ENCODE data around the gene USP33. TPM values are rescaled to one million over a fixed set of nuclear protein-coding genes. Genes with fewer than 3 reads are reported as not detected.

The USP33 gene
- total RNA-seq, 1 donor from 2014 or later, result 84.0 TPM

GRCh38 chr1:77688939-77689338 lies 70.7 kb downstream of the USP33 start:
- Mint-ChIP-seq H3K9me3 (ENCODE audit: unreplicated experiment) (peaks cover 4% of the 10 kb centered on the region), H3K4me1 (ENCODE audit: low read depth, unreplicated experiment) (peaks cover 6% of the 10 kb centered on the region), H3K27ac (ENCODE audit: unreplicated experiment) (no peak overlapping the region), H3K27me3 (ENCODE audit: unreplicated experiment) (peaks cover 2% of the 10 kb centered on the region), H3K36me3 (ENCODE audit: unreplicated experiment) (no peaks in the 10 kb centered on the region), H3K4me3 (ENCODE audit: unreplicated experiment) (no peak overlapping the region)
- no peak for DNase-seq
- TF ChIP-seq CTCF (IDR thresholded peaks at IDR 0.05; ENCODE audit: partially characterized antibody, unreplicated experiment), result no peak

GRCh38 chr1:77687519-77687906 lies 72.1 kb downstream of the USP33 start:
- Mint-ChIP-seq H3K4me1 (ENCODE audit: low read depth, unreplicated experiment) (peaks cover 7% of the 10 kb centered on the region), H3K27me3 (ENCODE audit: unreplicated experiment) (peaks cover 9% of the 10 kb centered on the region), H3K27ac (ENCODE audit: unreplicated experiment) (no peak overlapping the region), H3K4me3 (ENCODE audit: unreplicated experiment) (no peak overlapping the region), H3K36me3 (ENCODE audit: unreplicated experiment) (no peaks in the 10 kb centered on the region), H3K9me3 (ENCODE audit: unreplicated experiment) (peaks cover 11% of the 10 kb centered on the region)
- DNase-seq, result peak; percentile 44
- no peak for TF ChIP-seq CTCF (IDR thresholded peaks at IDR 0.05; ENCODE audit: partially characterized antibody, unreplicated experiment)

- peak overlapping the region; percentile 62 for H3K27ac Mint-ChIP-seq (ENCODE audit: unreplicated experiment)
- peaks cover 7% of the 10 kb centered on the region for H3K4me1 Mint-ChIP-seq (ENCODE audit: low read depth, unreplicated experiment)
- no peaks in the 10 kb centered on the region for H3K36me3 Mint-ChIP-seq (ENCODE audit: unreplicated experiment)
- TF ChIP-seq CTCF (IDR thresholded peaks at IDR 0.05; ENCODE audit: partially characterized antibody, unreplicated experiment), result no peak
- peaks cover 15% of the 10 kb centered on the region for H3K27me3 Mint-ChIP-seq (ENCODE audit: unreplicated experiment)
- peaks cover 14% of the 10 kb centered on the region for H3K9me3 Mint-ChIP-seq (ENCODE audit: unreplicated experiment)
- no peak overlapping the region for H3K4me3 Mint-ChIP-seq (ENCODE audit: unreplicated experiment)
- peak; percentile 50 for DNase-seq
Observed at GRCh38 chr1:77686796-77687518, 72.7 kb downstream of the USP33 start.

GRCh38 chr1:77683160-77684148 lies 76.2 kb downstream of the USP33 start:
- DNase-seq, result peak; percentile 94
- peak; percentile 86 for TF ChIP-seq CTCF (IDR thresholded peaks at IDR 0.05; ENCODE audit: partially characterized antibody, unreplicated experiment)
- Mint-ChIP-seq H3K36me3 (ENCODE audit: unreplicated experiment) (no peaks in the 10 kb centered on the region), H3K27ac (ENCODE audit: unreplicated experiment) (peak overlapping the region; percentile 93), H3K9me3 (ENCODE audit: unreplicated experiment) (peaks cover 16% of the 10 kb centered on the region), H3K27me3 (ENCODE audit: unreplicated experiment) (peaks cover 18% of the 10 kb centered on the region), H3K4me3 (ENCODE audit: unreplicated experiment) (peak overlapping the region; percentile 92), H3K4me1 (ENCODE audit: low read depth, unreplicated experiment) (peaks cover 15% of the 10 kb centered on the region)

All from glutamatergic neuron (in vitro differentiated cells).